Sigmoid colon (tissue), 4 donors: Measurements from ENCODE around the gene CSH2.

Experiments
- CTCF ChIP-seq, 4 experiments: fragments of 450-650 bp in 3 of 4; fragments of 200-600 bp in 1 of 4; IDR thresholded peaks; one replicate each; pipeline ENCODE4 v1.5.1; 2016 to 2019; ENCODE audit warnings: antibody characterized with exemption in 4 of 4, mild to moderate bottlenecking in 3 of 4, moderate library complexity in 2 of 4
- POLR2AphosphoS5 ChIP-seq, 4 donors: sonication (generic); formaldehyde crosslinking; IDR thresholded peaks; one replicate each; pipeline ENCODE4 v1.6.1; 2017; ENCODE audit warnings: antibody characterized with exemption in 4 of 4

- TF ChIP-seq CTCF (IDR thresholded peaks at IDR 0.05) (no peak), POLR2AphosphoS5 (IDR thresholded peaks at IDR 0.05) (no peak)
These were observed 50.9 kb downstream of the CSH2 start for GRCh38 chr17:63822537-63822936.
